Daoy (cell line): ENCODE data around the gene EBNA1BP2. TPM values are rescaled to one million over a fixed set of nuclear protein-coding genes. Genes with fewer than 3 reads are reported as not detected.
A peak's percentile ranks its signal among the peaks of the same experiment; 100 is the strongest.
"Not testable (repeated sequence)": the region's sequence is repeated elsewhere in the genome, so short reads cannot be mapped to it uniquely, and the experiment has no call there.

ENCODE experiments used
- DNase-seq: peaks from one replicate; pipeline ENCODE4 v3.0.0-alpha.2; 2015; ENCODE audit warnings: low read depth
- total RNA-seq: library from RNA; depleted of rRNA; stranded (reverse); fragments of >200 nt; shearing (Covaris generic); gene quantifications from 2 replicates; pipeline ENCODE4 v1.2.3, GENCODE V29; 2014; rRNA removed

The EBNA1BP2 gene, protein sequence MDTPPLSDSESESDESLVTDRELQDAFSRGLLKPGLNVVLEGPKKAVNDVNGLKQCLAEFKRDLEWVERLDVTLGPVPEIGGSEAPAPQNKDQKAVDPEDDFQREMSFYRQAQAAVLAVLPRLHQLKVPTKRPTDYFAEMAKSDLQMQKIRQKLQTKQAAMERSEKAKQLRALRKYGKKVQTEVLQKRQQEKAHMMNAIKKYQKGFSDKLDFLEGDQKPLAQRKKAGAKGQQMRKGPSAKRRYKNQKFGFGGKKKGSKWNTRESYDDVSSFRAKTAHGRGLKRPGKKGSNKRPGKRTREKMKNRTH
- total RNA-seq = 464 and 610 TPM in 2 replicates

DNA sequence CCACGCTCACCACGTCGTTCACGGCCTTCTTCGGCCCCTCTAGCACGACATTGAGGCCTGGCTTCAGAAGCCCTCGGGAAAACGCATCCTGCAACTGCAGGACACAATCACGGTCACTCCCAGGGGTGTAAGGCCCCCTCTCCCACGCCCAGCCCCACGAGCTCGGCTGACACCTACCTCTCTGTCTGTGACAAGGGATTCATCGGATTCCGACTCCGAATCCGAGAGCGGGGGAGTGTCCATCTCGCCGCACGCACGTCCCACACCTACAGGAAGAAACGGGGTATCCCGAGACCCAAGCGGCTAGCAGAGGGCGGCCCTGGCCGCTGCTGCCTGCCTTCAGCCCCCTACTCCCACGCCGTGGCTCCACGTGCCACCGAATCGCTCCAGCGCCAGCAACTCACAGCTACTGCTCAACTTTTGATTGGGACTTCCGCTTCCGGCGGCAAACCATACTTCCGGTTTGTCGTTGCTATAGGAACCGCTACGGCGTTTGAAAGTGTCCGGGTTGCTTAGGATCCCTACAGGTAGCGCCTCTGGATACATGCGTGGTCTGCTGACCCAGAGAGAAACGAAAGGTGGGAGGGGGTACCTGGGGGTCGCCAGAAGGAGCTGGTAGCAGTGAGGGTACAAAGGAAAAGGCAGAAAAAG, at the start of gene EBNA1BP2, which contains the start of gene CFAP57:
TSS of gene EBNA1BP2 (minus strand) at position 415 of the 651 bp plus-strand sequence. CDS start at position 243, 172 bp downstream.
TSS of gene CFAP57 (plus strand) at position 455 of the 651 bp plus-strand sequence. CDS start 424 bp downstream, outside the sequence.
- DNase-seq = peak; percentile 94

DNA sequence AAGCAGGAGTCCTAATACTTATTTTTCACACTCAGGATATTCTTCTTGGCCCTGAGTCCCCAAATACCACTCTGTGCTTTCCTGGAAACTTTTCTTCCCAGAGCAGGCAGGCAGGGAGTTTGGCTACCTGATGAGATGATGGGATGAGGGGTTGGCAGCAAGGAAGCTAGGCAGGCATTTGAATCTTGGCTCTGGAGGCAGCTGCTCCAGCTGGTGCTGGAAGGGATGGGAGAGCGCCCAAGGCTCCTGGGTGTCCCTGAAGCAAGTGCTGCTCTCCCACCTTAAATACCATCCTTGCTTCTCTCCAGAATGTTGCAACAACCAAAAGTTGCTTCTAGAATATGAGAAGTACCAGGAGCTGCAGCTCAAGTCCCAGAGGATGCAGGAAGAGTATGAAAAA, 49.7 kb upstream of the EBNA1BP2 start:
- DNase-seq = no peak

DNA sequence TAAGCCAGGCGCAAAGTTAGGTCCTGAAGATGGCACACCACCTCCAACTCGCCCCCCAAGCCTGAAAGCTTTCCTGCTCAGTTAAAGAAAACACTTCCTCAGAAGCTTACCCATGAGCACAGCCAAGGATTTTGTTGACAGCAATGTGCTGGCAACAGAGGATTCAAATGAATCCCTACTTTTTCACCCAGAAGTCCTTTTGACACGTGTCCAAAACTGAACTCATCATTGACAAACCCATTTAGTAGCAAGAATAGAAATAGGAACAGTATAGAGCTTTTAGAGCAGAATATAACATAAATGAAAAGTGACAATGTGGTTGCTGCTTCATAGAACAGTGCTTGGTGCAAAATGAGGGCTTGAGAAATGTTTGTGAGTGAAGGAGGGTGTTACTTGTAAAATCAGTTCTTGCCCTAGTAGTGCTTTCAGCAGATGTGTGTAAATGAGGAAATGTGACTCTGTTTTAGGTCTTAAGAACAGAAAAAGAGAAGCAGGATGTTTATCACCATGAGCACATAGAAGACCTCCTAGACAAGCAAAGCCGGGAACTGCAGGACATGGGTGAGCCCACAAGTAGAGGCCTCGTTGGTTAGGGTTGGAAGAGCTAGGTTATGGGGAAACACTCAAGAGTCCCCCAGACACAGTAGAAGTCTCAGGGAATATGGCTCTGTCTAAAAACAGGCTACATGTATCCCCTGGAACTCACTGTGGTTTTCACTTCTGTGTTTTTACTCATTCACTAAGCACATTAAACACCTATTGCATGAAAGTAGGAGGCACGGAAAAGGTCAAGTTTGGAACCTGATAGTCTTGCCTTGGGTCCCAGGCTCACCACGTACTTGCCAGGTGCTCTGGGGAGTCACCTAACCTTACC, 49.1 kb upstream of the EBNA1BP2 start:
- DNase-seq = no peak

DNA sequence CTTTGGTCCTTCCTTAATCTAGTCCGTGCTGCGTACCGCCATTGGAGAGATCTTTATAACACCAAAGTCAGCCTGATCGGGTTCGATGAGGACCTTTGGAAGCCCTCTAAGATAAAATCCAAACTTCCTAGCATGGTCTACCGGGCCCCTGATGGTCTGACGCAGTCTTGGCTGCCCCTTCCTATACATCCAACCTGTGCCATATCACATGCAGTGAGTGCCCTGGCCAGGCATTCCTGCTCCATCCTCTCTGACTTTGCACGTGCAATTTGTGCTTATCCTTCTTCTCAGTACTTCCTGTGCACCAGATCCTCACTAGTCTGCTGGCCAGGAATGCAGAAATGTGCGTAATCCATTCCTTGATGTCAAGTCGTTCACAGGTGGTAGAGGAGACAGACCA, 45.7 kb upstream of the EBNA1BP2 start:
- DNase-seq = no peak

DNA sequence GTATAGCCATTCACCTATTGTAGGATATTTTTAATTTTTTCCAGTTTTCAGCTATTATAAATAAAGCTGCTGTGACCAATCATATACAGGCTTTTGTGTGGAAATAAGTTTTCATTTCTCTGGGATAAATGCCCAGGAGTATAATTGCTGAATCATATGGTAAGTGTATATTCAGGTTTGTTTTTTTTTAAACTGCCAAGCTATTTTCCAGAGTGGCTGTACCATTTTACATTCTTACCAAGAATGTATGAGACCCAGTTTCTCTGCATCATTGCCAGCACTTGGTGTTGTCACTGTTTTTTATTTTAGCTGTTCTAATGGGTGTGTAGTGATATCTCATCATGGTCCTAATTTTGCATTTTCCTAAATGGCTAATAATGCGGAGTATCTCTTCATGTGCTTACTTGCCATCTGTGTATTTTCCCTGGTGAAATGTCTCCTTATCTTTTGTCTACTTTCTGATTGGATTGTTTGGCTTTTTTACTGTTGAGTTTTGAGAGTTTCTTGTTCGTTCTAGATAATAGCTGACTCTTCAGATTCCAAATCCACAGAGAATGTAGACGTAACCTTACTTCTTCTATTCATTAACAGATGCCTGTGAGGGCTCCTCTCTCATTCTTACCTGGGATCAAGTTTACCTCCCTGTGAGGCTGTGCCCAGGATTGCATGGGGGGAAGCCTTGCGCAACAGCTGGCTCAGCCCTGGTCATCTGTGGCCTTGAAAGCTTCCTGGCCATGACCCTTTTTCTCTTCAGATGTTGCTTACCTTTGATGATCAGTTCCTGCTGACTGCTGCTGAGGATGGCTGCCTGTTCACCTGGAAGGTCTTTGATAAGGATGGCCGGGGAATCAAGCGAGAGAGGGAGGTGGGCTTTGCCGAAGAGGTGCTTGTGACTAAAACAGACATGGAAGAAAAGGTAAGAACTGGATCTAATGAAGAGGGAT, 42.7 kb upstream of the EBNA1BP2 start:
- DNase-seq = no peak

DNA sequence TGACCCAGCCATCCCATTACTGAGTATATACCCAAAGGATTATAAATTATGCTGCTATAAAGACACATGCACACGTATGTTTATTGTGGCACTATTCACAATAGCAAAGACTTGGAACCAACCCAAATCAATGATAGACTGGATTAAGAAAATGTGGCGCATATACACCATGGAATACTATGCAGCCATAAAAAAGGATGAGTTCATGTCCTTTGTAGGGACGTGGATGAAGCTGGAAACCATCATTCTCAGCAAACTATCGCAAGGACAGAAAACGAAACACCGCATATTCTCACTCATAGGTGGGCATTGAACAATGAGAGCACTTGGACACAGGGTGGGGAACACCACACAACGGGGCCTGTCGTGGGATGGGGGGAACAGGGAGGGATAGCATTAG, 36.2 kb upstream of the EBNA1BP2 start:
- not testable (repeated sequence) for DNase-seq

DNA sequence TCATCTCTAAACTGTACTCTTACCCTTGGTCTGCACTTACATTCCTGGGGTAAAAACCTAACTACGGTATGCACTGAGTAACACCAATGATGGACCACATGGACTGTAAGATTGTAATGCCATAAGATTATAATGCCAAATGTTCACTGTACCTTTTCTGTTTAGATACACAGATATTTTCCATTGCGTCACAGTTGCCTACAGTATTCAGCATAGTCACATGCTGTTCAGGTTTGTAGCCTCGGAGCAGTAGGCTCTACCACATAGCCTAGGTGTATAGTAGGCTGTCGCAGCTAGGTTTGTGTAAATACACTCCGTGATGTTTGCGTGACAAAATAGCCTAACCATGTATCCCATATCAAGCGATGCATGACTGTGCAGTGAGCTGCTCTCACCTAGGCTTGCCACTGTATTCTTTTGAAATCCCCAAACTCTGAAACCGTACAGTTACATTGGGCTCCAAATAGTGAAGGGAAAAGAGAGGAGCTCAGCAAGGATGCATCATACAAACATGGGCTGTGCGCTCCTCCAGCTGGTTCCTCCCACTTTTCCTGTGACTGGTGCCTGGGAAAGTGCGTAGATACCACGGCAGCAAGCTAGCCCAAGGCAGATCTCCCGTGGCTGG, 35.3 kb upstream of the EBNA1BP2 start:
- DNase-seq = peak; percentile 38

DNA sequence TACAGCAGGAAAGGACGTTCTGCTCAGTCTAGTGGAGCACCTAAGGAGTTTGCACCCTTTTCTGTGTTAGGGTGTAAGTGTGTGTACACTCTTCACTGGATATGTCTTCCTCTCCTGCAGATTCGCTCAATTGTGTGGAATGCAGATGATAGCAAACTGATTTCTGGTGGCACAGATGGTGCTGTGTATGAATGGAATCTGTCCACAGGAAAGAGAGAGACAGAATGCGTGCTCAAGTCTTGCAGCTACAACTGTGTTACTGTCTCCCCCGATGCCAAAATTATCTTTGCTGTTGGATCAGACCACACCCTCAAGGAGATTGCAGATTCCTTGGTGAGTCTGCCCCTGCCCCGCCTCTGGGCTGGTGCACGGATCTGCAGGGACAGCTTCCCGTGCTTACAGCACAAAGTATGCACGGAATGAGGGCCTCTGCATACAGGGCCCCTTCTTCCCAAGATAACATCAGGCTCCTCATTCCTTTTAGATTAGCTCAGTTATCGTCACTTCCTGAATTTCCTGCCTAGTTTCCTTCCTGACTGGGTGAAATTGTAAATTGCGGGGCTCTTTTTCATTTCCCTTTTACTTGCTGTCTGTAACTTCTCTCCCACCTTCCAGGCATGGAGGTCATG, 34.6 kb upstream of the EBNA1BP2 start:
- peak; percentile 95 for DNase-seq

DNA sequence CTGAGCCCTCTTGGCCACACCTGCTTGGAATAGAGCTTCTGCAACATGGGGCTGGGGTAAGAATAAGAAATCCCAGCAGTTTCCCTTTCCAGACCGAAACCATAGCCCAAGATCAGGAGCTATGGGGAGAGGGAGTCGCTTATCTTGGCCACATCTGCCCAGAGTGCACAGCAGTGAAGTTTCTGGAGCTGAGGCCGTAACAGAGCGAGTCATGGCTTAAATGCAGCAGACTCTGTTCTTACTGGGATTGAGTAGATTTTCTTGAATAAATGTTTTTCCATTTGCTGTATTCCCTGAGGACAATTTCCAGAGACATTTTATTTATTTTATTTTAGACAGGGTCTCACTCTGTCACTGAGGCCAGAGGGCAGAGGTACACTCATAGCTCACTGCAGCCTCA, 33.6 kb upstream of the EBNA1BP2 start:
- DNase-seq = peak; percentile 64

DNA sequence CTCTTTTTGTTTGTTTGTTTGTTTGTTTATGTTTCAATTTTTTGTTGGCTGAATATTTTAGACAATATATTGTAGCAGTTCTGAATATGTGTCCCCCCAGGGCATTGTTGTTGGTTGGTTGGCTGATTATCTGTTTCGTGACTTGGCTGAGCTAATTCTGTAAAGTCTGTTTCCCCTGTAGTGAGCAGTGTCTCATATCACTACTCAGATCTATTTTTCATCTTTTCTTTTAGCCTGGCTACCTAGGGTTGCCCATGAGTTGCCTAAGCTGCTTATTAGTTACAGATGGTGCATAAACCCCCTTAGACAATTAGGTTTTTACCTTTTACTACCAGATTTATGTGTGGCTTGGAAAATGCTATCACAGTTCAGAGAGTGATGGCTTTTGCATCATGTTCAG, 32.3 kb upstream of the EBNA1BP2 start:
- no peak for DNase-seq

DNA sequence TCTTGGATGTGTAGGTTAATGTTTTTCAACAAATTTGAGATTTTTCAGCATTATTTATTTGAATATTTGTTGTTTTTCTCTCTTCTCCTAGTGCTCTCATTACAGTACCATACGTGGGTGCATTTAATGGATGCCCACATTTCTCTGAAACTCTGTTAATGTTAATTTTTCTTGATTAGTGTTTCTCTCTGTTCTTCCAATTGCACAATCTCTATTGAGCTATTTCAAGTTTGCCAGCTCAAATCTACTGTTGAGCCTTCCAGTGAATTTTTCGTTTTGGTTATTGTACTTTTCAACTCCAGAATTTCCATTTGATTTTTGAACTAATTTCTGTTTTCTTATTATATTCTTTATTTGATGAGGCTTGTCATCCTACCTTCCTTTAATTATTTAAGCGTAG, 31.8 kb upstream of the EBNA1BP2 start:
- no peak for DNase-seq

DNA sequence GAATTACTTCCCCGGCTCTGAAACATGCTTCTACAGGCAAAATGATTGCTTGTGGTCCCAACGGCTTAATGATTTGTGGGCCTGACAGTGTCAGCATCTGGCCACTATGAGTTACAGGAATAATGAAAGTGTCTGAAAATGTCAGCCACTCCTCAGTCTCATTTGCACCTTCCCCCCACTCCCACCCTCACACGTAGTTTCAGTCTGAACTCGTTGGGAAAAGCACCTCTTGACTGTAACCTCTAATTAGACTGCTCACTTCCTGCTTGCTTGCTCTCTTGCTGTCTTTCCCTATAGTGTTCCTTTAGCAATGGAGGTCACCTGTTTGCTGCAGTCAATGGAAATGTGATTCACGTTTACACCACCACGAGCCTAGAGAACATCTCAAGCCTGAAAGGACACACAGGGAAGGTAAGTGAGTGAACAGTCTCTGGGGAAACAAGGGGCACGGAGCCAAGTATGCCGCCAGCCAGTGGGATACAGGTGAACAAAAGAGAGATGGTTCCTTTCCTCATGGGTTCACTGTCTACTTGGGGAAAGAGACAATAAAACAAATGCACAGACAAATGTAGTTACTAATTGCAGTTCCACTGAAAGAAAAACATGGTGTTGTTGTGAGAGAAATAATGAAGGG, 27.1 kb upstream of the EBNA1BP2 start:
- peak; percentile 33 for DNase-seq

DNA sequence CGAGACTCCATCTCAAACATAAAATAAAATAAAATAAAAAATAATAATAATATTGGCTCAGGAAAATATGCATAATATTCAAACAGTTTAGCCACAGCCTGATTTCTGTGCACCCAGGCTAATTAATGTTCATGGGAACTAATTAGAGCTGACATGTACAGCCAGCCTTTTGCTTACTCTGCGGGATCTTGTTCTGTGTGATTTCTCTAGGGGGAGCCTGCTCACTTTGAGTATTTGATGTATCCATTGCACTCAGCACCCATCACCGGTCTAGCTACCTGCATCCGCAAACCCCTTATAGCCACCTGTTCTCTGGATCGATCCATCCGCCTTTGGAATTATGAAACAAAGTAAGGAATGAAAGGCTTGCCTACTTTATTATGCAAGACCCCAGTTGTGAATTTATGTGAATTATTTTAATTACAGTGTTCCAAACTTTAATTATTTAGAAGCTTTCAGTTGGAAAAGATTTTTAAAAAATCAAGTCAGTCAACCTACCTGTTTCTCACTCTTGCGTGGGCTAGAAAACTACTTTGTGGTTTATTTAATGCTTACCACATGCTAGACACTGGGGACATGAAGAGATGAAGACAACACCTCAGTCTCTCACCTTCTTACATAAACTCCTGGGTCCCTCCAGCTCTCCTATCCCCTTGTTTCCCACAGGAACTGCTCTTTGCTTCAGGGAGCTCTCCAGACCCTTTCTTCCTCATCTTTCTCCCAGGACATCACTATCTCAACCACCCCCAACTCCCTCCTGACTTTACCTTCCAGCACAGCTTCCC, 25.4 kb upstream of the EBNA1BP2 start:
- no peak for DNase-seq

DNA sequence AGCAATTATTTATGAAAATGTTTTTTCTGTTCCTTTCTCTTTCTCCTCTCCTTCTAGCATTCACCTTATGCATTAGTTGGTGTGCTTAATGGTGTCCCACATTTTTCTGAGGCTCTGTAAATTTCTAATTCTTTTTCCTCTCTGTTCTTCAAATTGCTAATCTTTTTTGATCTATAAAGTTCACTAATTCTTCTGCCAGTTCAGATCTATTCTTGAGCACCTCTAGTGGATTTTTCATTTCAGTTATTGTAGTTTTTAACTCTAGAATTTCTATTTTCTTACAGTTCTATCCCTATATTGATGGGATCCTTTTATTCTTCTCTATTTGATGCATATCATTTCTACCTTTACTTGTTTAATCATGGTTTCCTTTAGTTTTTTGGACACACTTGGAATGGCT, 22.4 kb upstream of the EBNA1BP2 start:
- DNase-seq = no peak

DNA sequence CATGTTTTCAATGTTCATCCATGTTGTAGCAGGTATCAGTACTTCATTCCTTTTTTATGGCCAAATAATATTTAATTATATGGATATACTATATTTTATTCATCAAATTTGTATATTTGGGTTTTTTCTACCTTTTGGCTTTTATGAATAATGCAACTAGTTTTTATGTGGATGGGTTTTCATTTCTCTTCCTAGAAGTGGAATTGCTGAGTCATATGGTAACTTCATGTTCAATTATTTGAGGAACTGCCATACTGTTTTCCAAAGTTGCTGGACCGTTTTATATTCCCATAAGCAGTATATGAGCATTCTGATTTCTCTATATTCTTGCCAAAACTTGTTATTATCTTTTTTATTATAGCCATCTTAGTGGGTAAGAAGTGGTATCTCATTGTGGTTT, 16.0 kb upstream of the EBNA1BP2 start:
- DNase-seq = no peak

DNA sequence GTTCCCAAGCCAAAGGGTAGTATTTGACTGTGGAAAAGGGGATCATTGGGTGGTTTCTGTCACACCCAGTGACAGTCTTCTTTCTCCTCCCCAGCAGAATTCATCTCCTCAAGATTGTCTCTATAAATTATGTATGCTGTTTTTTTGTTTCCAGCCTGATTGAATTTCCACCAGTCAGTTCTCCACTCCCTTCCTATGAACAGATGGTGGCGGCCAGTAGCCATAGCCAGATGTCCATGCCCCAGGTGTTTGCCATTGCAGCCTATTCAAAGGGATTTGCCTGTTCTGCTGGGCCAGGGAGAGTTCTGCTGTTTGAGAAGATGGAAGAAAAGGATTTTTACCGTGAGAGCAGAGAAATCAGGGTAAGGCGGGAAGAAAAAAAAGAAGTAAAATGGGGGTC, 12.9 kb upstream of the EBNA1BP2 start:
- DNase-seq = no peak

DNA sequence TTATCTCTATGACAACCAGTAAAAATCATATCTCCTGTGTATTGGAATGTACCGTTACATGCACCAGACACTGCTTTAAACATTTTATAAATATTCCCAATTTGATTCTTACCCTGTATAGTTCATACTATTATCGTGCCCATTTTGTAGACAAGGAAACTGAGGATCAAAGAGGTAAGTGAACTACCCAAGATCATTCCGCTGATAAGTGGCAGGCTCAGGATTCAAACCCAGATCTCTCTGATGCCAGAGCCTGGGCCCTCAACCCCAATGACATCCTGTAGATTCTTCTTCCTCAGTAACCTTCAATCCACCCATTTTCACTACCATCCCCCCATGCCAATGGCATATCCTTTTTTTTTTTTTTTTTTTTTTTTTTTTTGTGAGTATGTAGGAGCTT, 12.3 kb upstream of the EBNA1BP2 start:
- no peak for DNase-seq

DNA sequence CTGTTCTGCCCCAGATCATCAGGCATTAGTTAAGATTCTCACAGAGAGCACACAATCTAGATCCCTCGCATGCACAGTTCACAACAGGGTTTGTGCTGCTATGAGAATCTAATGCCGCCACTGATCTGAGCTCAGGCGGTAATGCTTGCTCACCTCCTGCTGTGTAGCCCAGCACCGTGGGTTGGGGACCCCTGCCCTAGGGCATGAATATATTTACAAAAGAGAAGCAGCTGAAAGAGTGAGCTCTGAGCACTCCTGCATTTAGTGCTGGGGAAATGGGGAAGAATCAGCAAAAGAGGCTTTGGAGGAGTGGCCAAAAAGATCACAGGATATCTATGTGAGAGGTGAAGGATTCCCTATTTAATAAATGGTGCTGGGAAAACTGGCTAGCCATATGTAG, 5.6 kb upstream of the EBNA1BP2 start:
- DNase-seq = no peak

DNA sequence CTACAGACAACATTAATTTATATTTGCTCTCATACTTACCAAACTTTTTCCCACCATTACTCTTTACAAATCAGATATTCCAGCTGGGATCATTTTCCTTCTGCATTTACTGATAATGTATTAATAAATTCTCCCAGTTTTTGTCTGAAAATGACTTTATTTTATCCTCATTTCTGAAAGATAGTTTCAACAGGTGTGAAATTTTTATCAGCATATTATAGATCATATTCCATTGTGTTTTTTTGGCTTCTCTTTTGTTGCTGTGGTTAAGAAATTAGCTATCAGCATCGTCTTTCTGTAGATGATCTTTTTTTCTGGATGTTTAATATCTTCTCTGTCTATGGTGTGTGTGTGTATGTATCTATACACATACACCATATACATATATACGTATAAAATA, 2.8 kb upstream of the EBNA1BP2 start:
- no peak for DNase-seq
